ENCODE results near the gene PROCA1. TPM values are rescaled to one million over a fixed set of nuclear protein-coding genes. Genes with fewer than 3 reads are reported as not detected.

Gene PROCA1
- total and polyA plus RNA-seq, 9 of the 15 experiments (the other 6 are each of a cell fraction or from before 2014, with no cell fraction given): 0.78 to 16.2 (median 5.6) TPM

DNA sequence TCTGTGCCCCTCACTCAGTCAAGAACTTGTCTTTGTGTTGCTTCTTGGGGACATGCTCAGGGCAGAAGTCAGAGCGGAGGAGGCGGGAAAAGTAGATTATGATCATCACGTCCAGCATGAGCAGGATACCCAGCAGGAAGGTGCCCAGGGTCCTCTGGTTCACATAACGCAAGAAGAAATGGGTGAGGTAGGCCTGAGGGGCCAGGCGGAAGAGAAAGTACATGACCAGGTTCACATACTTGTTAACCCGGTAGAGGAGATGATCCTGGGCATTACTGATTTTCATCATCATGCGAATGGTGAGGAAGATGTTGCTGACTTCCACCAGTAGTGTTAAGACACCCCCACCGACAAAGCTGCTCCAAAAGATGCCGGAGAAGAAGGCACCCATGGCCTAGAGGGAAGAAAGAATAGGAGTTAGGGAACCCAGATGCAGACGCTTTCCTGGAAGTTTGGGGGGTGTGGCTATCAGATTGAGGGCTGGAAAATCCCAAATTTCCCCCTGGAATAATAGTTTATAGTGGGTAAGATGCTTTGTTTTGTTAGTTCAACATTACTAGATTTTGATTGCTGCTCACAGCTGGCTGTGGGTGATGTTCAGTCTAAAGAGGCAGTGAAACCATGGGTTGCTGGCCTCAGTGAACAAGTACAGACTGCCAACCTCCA is 12.9 kb upstream of the PROCA1 start (continued):
- TF ChIP-seq, protein P1, sequence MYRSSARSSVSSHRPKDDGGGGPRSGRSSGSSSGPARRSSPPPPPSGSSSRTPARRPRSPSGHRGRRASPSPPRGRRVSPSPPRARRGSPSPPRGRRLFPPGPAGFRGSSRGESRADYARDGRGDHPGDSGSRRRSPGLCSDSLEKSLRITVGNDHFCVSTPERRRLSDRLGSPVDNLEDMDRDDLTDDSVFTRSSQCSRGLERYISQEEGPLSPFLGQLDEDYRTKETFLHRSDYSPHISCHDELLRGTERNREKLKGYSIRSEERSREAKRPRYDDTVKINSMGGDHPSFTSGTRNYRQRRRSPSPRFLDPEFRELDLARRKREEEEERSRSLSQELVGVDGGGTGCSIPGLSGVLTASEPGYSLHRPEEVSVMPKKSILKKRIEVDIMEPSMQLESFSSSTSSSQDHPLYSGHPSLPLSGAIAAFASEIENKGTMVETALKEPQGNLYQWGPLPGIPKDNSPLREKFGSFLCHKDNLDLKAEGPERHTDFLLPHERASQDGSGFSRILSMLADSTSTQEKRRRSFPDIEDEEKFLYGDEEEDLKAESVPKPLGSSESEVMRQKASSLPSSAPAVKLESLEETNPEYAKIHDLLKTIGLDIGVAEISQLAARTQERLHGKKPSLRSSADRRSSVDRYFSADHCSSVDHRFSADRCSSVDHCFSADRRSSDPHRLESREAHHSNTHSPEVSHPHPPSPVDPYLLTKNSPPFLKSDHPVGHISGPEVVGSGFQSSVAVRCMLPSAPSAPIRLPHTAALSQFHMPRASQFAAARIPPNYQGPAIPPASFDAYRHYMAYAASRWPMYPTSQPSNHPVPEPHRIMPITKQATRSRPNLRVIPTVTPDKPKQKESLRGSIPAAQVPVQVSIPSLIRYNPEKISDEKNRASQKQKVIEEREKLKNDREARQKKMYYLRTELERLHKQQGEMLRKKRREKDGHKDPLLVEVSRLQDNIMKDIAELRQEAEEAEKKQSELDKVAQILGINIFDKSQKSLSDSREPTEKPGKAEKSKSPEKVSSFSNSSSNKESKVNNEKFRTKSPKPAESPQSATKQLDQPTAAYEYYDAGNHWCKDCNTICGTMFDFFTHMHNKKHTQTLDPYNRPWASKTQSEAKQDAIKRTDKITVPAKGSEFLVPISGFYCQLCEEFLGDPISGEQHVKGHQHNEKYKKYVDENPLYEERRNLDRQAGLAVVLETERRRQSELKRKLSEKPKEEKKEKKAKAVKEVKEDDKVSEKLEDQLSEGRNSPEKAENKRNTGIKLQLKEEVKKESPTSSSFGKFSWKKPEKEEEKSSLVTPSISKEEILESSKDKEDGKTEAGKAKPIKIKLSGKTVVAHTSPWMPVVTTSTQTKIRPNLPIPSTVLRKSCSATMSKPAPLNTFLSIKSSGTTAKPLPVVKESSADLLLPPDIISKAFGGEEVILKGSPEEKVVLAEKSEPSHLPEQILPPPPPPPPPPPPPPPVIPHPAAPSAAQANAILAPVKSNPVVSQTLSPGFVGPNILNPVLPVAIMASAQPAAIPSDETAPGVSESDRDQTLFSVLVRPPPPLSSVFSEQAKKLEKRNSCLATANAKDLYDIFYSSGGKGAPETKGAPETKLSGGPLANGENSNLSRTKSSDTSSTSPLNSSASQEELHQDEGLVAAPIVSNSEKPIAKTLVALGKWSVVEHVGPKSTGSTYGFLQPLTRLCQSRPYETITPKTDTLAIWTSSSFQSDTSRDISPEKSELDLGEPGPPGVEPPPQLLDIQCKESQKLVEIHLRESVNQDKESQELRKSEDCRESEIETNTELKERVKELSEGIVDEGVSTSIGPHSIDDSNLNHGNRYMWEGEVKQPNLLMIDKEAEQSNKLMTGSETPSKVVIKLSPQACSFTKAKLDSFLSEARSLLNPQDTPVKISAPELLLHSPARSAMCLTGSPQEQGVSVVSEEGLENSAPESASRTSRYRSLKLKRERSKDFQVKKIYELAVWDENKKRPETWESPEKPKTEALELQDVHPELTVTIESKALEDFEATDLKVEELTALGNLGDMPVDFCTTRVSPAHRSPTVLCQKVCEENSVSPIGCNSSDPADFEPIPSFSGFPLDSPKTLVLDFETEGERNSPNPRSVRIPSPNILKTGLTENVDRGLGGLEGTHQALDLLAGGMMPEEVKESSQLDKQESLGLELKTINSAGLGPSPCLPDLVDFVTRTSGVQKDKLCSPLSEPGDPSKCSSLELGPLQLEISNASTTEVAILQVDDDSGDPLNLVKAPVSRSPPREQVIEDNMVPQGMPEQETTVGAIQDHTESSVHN (IDR thresholded peaks at IDR 0.05; ENCODE audit: borderline replicate concordance in 1 of 2, low read depth in 1 of 2): no peak
- TF ChIP-seq DNMT1 (IDR thresholded peaks at IDR 0.05) (0 out of 2 replicates have a peak, but pooled peaks have one; percentile 21), IFI16 (CRISPR knock-in tag; IDR thresholded peaks at IDR 0.05) (no peak), TBL1XR1 (IDR thresholded peaks at IDR 0.05; ENCODE audit: low read length in 2 of 2) (0 out of 4 replicates have a peak, but pooled peaks of 1 of the 2 experiments have one; percentile 26), POLR2B (IDR thresholded peaks at IDR 0.05; ENCODE audit: low read depth, partially characterized antibody) (peak; percentile 57), NRF1 (conservative IDR thresholded peaks at IDR 0.05 in 1 of 2, IDR thresholded peaks at IDR 0.05 in 1 of 2) (0 out of 4 replicates have a peak, but pooled peaks of 1 of the 2 experiments have one; percentile 18), STAT5A (IDR thresholded peaks at IDR 0.05; ENCODE audit: borderline replicate concordance, low read length) (no peak), MTA3 (IDR thresholded peaks at IDR 0.05; ENCODE audit: borderline replicate concordance) (no peak), ILF3 (IDR thresholded peaks at IDR 0.05; ENCODE audit: borderline replicate concordance) (no peak), ZNF444 (CRISPR knock-in tag; IDR thresholded peaks at IDR 0.05) (0 out of 2 replicates have a peak, but pooled peaks have one; percentile 8), RUNX1 (IDR thresholded peaks at IDR 0.05; ENCODE audit: low read depth) (no peak), BCOR (IDR thresholded peaks at IDR 0.05) (no peak), BCLAF1 (IDR thresholded peaks at IDR 0.05; ENCODE audit: borderline replicate concordance in 1 of 2, control insufficient read depth in 1 of 2, low read depth in 2 of 2, low read length in 1 of 2) (0 out of 4 replicates have a peak, but pooled peaks of 1 of the 2 experiments have one; percentile 2)
- TF ChIP-seq, protein P2, sequence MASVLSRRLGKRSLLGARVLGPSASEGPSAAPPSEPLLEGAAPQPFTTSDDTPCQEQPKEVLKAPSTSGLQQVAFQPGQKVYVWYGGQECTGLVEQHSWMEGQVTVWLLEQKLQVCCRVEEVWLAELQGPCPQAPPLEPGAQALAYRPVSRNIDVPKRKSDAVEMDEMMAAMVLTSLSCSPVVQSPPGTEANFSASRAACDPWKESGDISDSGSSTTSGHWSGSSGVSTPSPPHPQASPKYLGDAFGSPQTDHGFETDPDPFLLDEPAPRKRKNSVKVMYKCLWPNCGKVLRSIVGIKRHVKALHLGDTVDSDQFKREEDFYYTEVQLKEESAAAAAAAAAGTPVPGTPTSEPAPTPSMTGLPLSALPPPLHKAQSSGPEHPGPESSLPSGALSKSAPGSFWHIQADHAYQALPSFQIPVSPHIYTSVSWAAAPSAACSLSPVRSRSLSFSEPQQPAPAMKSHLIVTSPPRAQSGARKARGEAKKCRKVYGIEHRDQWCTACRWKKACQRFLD (CRISPR knock-in tag; IDR thresholded peaks at IDR 0.05): no peak
